NOMO-1 treated with dmso at 0.1 percent for 144 hours (cell line): ENCODE results near the gene TNS2.
A peak's percentile ranks its signal among the peaks of the same experiment; 100 is the strongest.

Experiments used
- DNase-seq: peaks from one replicate; lab custom pipeline; 2025; ENCODE audit not compliant: unreplicated experiment; lab: John Stamatoyannopoulos, UW

The TNS2 gene

DNA sequence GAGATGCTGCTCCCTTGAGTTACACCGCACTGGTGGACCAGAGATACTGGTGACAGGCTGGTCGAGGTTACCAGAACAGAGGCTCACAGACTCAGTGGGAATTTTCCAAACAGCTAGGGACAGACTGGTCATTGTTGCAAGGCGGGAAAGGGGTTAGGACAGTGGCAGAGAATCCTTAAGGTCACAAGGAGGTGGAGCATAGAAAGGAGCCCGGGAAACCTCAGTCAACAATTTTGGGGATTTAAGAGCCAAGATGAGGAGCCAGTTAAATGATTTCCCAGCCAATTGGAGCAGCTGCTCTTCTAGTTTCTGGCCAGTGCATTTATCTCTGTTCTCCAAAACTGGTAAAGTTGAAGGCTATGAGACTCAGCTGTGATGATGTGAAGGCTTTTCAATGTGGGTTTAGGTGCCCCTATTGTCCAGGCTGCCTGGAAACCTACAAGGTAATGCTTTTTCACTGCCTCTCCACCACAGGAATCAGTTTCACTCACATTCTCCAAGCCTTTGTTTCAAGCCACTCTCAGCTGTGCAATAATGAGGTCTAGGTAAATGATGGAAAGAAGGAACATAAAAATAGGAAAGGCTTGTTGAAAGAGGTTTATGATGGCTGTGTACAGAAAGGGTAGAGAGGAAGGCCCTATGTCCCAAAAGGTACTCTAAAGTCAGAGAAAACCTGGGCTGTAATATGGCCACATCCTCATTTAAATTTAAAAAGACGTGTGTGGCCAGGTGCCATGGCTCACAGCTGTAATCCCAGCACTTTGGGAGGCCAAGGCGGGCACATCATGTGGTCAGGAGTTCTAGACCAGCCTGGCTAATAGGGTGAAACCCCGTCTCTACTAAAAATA lies 7.0 kb upstream of the TNS2 start:
- no peak for DNase-seq

DNA sequence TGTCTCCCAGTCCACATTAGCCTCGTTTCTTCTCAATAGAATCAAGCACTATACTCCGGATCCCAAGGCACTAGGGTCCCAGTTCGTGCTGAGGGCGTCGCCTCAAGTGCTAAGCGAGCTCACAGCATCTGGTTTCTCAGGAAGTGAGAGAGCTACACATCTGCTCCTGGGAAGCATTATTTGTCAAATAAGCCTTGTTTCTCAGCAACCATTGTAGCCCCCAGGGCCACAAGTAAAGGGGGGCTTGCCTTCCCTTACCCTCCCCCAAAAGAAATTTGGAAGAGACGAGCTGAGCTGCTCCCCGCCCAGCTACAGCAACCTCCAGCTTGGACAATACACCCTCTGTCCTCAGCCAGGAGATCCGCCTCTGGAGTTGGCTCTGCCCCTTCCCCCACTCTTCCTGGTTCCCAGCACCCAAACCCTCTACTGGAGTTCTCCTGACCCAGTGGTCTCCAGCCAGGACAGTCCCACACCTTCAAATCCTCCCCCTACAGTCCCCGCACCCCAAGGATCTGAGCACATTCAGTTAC lies 5.7 kb upstream of the TNS2 start:
- no peak for DNase-seq

DNA sequence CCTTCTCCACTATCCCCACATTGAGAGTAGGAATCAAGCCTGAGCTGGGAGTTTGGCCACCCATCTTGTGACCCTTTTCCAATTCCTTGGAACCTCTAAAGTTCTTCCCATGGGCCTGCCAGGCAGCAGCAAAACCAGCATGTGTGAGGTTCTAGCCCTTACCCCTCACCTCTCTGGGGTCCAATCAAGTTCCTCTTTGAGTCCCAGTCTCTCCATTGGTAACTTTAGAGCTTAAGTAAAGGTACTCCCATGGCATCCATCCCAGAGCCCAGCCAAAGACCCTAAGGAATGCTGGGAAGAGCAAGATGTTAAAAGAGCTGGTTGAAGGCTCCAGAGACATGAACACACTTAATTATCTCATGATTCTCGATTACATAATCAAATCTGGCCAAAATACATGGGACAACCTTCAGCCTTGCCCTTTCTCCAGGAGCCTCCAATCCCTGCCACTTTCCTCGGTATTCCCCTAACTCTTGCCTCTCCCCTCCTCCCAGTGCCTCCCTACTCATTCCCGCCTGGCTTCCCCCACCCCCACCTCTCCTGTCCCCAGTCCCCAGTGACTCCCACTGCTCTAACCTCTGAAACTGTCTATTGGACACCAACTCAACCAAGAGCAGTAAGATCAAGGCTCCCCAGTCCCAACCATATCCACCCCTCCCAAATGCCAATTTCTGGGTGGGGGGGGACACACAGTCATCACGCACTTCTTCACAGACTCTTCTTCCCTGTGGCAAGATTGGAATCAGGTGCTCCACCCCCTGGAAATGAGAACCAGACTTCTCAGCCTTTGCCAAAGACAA lies 4.8 kb upstream of the TNS2 start:
- no peak for DNase-seq

GRCh38 chr12:53045696-53046045 lies 4.2 kb upstream of the TNS2 start:
- no peak for DNase-seq

DNA sequence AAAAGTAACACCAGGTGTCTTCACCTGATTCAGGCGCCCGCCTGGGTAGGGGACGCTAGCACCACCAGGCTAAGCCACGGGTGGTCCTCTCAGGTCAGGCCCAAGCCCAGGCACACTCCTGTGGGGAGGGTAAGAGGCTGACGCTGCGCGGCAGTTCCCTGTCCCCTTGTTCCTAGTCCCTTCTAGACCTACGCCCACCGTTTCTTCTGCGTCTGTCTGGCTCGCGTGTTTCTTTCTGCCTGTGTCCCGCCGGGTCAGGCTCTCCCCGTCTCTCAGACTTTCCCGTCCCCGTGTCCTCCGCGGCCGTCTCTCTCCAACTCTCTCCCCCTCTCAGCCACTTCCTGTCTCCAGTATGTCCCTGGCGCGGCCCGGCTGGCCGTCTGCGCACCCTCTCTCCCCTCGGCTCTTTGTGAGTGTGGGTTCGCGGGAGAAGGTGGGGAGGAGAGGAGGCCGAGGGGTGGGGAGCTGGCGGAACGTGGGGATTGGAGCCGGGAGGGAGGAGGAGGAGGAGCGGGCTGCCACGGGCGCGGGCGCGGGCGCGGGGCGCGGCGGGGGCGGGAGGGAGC lies 3.1 kb upstream of the TNS2 start:
- DNase-seq = peak; percentile 59

DNA sequence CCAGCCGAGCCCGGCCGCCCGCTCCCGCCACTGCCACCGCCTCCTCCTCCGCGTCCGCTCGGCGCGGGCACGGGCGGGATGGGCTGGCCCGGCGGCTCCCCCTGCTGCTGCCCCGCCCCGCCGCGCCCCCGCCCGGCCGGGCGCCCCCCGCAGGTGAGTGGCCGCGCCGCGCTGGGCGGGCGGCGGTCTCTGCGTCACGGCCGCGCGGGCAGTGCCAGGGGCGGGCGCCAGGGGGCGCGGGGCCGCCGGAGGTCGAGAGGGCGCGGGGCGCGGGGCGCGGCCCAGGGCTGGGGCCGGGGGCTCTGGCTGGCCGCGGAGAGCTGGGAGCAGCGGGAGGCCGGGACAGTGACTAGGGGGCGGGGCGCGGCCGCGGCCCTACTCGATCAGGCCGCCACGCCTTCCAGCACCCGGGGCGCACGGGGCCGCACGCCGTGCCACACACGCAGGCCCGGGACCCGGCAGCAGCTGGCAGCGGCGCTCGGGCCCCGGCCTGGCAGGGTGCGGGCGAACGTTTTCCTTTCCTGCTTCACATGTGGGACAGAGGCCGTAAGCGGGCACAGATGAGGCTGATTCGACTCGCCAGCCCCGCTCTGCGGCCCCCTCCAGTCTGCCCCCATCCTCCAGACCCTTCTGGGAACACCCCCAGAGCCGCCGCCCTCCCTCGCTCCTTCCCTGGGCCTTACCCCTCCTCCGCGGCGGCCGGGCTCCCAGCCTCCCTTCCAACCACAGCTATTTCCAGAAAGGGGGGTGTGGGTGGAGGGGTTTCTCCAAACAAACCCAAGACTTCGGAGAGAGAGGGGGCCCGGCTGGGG lies 2.4 kb upstream of the TNS2 start:
- peak; percentile 25 for DNase-seq

DNA sequence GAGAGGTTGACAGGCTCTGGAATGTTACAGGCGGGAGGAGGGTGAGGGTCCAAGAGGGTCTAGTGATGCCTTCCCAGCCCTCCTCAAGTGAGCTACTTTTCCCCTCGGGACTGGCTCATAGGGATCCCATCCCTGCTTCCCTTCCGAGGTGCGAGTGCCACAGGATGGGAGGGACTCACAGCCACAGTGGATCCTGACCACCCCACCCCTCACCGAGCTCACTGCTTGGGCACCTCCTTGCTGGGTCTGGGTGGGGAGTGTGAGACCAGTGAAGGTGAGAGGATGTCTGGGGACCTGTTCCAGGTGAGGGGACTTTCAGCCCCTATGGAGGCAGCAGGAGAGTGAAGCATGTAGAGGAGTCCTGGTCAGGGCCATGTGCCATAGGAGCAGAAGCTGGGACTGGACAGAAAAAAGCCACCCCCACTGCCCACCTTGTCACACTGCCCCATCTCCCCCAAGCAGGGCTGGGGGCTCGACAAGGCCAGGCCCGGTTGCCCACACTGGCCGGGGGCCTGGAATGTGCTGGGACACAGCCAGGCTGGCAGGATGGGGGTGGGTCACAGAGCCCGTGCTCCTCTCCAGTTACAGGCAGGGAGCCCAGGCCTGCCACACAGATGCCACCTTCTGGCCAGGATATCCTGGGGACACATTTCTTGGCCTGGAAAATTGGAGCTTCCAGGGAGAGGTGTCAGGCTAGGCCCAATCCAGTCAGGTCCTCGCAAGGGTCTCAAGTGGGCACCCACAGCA lies 1.7 kb upstream of the TNS2 start:
- DNase-seq = no peak

DNA sequence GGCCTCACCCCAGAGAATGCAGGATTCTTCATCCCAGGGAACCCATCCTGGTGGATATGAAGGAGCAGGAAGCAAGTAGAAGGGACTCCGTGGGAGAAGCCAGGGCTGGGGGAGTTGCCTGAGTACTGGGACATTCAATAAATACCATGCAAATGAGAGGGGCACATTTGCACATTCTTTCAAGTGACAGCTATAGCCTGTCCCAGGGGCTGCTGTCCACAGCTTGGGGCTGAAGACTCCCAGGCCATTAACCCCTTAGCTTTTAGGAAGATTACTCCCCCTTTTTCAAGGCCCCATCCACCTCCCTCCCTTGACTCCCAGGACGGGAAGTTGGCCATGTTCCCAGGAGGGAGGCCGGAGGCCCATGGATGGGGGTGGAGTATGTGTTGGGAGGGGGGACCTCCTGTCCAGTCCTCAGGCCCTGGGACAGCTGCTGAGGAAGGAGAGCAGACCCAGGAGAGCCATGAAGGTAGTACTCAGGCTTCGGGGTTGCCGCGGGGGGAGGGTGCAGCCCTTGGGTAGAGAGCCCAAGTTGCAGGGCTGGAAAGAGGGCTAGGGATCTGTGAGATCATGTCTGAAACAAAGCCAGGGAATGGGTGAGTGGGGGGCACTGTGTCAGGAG lies 974 bp upstream of the TNS2 start:
- DNase-seq = no peak

GRCh38 chr12:53050426-53051057 lies 677 bp downstream of the TNS2 start:
- no peak for DNase-seq

DNA sequence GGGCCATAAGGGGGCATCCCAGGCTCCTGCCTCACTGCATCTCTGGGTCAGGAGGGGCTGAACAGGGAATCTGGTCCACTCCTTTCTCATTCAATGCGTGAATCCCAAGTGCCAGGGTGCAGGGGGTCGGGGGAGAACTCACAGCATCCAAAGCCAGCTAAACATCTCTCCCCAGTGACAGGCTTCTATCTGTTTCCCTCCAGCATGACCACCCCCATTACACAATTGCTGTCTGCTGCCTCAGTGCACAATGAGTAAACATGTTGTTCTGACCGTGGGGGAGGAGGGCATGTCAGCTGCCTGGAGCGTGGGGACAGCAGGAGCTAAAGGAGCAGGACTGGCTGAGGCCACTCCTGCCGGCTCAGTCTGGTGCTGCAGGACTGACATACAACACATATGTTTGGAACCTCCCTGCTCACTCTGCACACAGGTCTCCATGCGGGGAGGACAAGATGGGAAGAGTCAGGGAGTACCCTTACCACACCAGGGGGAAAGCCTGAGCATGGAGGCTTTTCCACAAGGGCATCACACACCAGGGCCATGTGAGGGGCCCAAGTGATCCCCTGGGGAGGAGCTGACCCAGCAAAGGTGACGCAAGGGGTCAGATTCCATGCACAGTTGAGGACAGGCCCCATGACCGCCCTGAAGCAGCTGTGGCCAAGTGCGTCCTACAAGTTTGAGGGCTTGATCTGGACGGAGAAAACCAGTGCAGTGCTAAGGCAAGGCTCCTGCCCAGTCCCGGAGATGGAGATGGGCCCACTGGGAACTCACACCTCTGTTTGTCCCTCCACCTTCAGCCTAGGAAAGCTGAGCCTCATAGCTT lies 1.4 kb downstream of the TNS2 start:
- DNase-seq = no peak

- DNase-seq = no peak
Observed at GRCh38 chr12:53051881-53052412, 2.1 kb downstream of the TNS2 start.

DNA sequence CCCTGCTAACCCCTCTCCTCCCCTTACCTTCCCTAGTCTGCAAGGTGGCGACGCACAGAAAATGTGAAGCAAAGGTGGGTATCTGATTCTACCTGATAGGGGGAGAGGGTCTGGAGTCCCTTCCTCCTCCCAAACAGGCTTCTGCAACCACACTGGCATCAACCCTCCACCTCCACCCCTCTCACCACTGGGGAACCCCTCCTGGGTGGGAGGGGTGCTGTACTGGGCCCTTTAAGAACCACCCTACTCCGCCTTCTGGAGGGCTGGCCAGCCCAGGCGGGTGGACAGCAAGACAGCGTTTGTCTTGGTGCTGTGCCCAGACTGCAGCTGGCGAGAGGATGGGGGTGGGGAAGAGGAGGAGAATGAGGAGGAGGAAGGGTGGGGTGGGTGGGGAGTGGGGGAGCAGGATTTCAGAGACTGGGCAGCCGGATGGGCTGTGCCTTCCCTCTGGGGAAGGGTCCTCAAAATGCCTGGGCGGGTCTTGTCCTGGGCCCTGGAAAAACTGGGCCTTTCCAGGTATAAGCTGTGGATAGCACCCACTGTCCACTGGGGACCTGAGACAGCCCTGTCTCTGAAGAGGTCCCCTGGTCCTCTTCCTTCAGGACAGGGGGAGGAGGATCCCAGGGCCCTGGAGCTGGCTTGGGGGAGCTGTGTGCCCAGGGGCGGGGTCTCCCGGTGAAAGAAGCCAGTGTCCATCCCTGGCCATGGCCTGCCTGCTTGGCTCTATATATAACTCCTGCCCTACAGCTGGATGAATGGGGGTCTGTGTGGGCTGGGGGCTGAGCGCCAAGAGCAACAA lies 2.8 kb downstream of the TNS2 start:
- DNase-seq = no peak

DNA sequence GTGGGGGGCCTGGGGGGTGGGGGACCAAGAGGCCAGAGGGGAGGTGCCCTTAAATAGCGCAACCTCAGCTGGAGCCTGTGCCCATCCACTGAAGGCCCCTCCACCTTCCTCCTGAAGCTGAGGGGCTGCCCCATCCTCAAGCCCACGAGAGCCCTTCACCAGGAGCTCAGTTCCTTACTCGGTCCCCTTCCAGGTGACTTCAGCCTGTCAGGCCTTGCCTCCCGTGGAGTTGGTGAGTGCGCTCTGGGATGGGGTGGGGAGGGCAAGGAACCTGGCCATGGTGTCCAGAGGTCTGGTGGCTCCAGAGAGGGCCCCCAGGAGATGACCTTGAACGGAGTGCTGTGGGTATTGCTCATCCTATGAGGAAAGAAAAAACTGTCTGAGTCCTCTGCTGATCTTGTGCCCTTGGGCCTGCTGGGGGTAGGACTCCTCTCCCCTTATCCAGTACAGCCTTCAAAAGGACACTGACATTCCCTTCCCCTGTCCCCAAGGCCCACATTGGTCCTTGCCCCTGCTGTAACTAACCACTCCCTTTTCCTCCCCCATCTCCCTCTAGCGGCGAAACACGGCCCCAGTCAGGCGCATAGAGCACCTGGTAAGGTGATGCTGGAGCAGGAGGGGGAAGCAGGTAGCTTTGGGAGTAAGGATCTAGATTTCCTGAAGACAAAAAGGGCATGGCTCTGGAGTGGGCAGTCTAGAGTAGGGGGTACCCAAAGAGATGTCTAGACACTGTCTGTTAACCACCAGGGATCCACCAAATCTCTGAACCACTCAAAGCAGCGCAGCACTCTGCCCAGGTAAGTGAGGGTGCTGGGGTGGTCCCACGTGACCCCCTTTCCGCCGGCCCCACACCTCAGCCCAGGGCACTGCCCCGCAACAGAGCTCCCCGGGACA lies 3.6 kb downstream of the TNS2 start:
- no peak for DNase-seq

DNA sequence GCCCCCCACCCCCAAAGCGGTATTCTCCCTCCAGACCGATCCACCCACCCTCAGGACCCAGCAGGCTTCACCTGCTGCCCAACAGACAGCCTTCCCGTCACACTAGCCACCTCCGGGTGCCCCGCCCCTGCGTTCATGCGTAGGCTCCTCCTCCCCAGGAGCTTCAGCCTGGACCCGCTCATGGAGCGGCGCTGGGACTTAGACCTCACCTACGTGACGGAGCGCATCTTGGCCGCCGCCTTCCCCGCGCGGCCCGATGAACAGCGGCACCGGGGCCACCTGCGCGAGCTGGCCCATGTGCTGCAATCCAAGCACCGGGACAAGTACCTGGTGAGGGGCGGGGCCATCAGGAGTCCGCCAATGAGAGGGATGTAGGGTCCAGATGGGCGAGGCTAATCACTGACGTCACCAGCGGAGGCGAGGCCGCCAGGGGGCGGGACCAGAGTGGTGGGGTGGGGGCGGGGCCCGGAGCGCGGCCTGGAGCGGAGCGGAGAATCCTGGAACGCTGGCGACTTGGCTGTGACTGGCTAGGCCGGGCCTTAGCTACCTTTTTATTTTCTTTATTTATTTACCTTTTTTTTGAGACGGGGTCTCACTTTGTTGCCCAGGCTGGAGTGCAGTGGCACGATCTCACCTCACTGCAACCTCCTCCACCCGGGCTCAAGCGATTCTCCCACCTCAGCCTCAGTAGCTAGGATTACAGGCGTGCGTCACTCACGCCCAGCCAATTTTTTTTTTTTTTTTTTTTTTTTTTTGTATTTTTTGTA lies 4.4 kb downstream of the TNS2 start:
- DNase-seq = peak; percentile 88

DNA sequence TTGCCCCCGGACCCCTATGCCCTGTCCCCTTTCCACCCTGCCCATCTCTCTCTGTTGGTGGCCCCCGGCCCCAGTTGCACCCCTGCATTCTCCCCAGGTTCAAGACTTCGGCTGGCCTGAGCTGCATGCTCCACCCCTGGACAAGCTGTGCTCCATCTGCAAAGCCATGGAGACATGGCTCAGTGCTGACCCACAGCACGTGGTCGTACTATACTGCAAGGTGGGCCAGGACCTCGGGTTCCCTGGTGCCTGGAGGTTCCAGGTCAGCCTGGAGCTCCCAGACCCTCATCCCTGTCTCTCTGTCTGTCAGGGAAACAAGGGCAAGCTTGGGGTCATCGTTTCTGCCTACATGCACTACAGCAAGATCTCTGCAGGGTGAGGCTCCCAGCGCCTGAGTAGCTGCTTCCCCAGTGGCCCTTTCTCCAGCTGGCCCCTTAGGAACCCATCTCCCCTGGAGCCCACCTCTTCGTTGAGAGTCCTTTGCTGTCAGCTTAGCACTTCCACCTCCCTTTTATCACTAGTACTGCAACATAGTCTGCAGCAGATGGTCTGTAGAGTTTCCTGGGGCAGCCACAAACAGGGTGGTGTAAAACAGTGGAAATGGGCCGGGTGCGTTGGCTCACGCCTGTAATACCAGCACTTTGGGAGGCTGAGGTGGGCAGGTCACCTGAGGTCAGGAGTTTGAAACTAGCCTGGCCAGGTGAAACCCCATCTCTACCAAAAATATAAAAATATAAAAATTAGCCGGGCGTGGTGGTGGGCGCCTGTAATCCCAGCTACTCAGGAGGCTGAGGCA lies 5.8 kb downstream of the TNS2 start:
- no peak for DNase-seq
